OCI-LY1 (cell line): ENCODE results near the gene TMX1.

Experiments
- H2AFZ ChIP-seq: fragments of 200-600 bp; sonication (generic), shearing (Covaris generic); 2 replicates; pipeline ENCODE4 v1.6.0; 2014; ENCODE audit warnings: antibody characterized with exemption, mild to moderate bottlenecking, low read length
- H3F3A ChIP-seq: fragments of 200-600 bp; sonication (generic), shearing (Covaris generic); 2 replicates; pipeline ENCODE4 v1.6.0; 2014; ENCODE audit warnings: mild to moderate bottlenecking, antibody characterized with exemption, low read length, moderate library complexity; ENCODE audit not compliant: insufficient read depth
- H3K27ac ChIP-seq: fragments of 200-600 bp; sonication (generic); 2 replicates; pipeline ENCODE4 v1.5.1; 2014; ENCODE audit warnings: low read length, mixed run types, mild to moderate bottlenecking, low read depth; ENCODE audit not compliant: poor library complexity, severe bottlenecking
- H3K27me3 ChIP-seq: fragments of 200-600 bp; sonication (generic); 2 replicates; pipeline ENCODE4 v1.6.0; 2014; ENCODE audit warnings: antibody characterized with exemption, mild to moderate bottlenecking, low read length, moderate library complexity; ENCODE audit not compliant: insufficient read depth
- H3K36me3 ChIP-seq: fragments of 200-600 bp; sonication (generic); 2 replicates; pipeline ENCODE4 v1.6.1; 2014; ENCODE audit warnings: mild to moderate bottlenecking, antibody characterized with exemption, low read length, moderate library complexity, mixed read lengths; ENCODE audit not compliant: insufficient read depth
- H3K4me1 ChIP-seq: fragments of 200-600 bp; sonication (generic); 2 replicates; pipeline ENCODE4 v1.5.1; 2014; ENCODE audit warnings: mild to moderate bottlenecking, low read length, moderate library complexity; ENCODE audit not compliant: insufficient read depth, severe bottlenecking
- H3K4me2 ChIP-seq: fragments of 200-600 bp; sonication (generic), shearing (Covaris generic); 2 replicates; pipeline ENCODE4 v1.6.1; 2014; ENCODE audit warnings: low read length
- H3K4me3 ChIP-seq: fragments of 200-600 bp; sonication (generic); 2 replicates; pipeline ENCODE4 v1.5.1; 2014; ENCODE audit warnings: low read length, low read depth, mild to moderate bottlenecking, mixed read lengths; ENCODE audit not compliant: poor library complexity, severe bottlenecking
- H3K79me2 ChIP-seq: fragments of 200-600 bp; shearing (Covaris generic); 2 replicates; pipeline ENCODE4 v1.6.1; 2016; ENCODE audit warnings: mixed run types, low read length, mixed read lengths; ENCODE audit not compliant: insufficient read depth
- H3K9ac ChIP-seq: fragments of 200-600 bp; sonication (generic), shearing (Covaris generic); 2 replicates; pipeline ENCODE4 v1.6.1; 2014; ENCODE audit warnings: mild to moderate bottlenecking, low read length, mixed read lengths
- H3K9me2 ChIP-seq: fragments of 200-600 bp; sonication (generic), shearing (Covaris generic); 2 replicates; pipeline ENCODE4 v1.6.1; 2014; ENCODE audit warnings: low read depth, mild to moderate bottlenecking, low read length, mixed read lengths
- H3K9me3 ChIP-seq: fragments of 200-600 bp; shearing (Covaris generic); 2 replicates; pipeline ENCODE4 v1.6.1; 2014; ENCODE audit warnings: low read length, mixed read lengths
- H4K20me1 ChIP-seq: fragments of 200-600 bp; sonication (generic), shearing (Covaris generic); 2 replicates; pipeline ENCODE4 v1.6.0; 2016; ENCODE audit warnings: mild to moderate bottlenecking, low read length; ENCODE audit not compliant: insufficient read depth
- CTCF ChIP-seq: fragments of 200-600 bp; sonication (generic), shearing (Covaris generic); IDR thresholded peaks from 2 replicates; pipeline ENCODE4 v1.5.1; 2017; ENCODE audit warnings: mild to moderate bottlenecking, antibody characterized with exemption, low read length, moderate library complexity, mixed read lengths
- EZH2 ChIP-seq: fragments of 200-600 bp; sonication (generic), shearing (Covaris generic); IDR thresholded peaks from 2 replicates; pipeline ENCODE4 v1.8.0; 2017; ENCODE audit warnings: borderline replicate concordance, mixed run types, mild to moderate bottlenecking, antibody characterized with exemption, low read length, moderate library complexity, mixed read lengths

Gene TMX1

DNA sequence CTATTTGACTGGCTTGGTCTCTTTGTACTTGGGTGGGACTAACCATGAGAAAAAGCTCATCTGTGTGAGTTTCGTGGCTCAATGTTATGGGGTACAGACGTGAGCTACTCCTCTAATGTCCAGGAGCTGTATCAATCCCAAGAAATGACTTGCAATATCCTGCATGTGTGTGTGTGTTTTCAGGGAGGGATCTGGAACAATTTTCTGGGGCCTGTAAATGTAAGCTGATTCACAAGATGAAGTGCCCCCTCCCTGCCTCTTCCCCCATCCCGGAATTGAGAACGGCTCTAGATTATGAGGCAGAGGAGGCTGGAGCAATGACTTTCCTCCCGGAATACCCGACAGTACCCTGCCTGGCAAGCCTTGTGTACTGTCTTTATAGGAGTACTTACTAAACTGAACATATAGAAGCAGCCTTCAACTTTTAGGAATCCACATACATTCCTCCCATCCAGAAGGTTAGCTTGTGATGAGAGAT lies 53.9 kb downstream of the TMX1 start:
- Histone ChIP-seq H3K27ac (no peak overlapping the region), H3K4me1 (no peaks in the 10 kb centered on the region)
- TF ChIP-seq CTCF: no peak
- TF ChIP-seq EZH2: no peak

GRCh38 chr14:51294951-51295525 lies 55.0 kb downstream of the TMX1 start:
- Histone ChIP-seq H3F3A (no peaks in the 10 kb centered on the region), H3K27me3 (no peaks in the 10 kb centered on the region), H3K4me3 (no peak overlapping the region), H3K36me3 (no peaks in the 10 kb centered on the region), H3K4me1 (no peaks in the 10 kb centered on the region), H2AFZ (no peak overlapping the region), H3K9ac (no peak overlapping the region), H3K4me2 (no peak overlapping the region), H3K27ac (no peak overlapping the region), H4K20me1 (no peaks in the 10 kb centered on the region), H3K79me2 (no peaks in the 10 kb centered on the region), H3K9me2 (no peaks in the 10 kb centered on the region), H3K9me3 (no peaks in the 10 kb centered on the region)
- TF ChIP-seq EZH2: no peak
- no peak for TF ChIP-seq CTCF

More for the DNA sequence above, 53.9 kb downstream of the TMX1 start:
- no peaks in the 10 kb centered on the region for H3K36me3 ChIP-seq
- no peaks in the 10 kb centered on the region for H3K9me3 ChIP-seq
- H4K20me1 ChIP-seq: no peaks in the 10 kb centered on the region
- H3F3A ChIP-seq: no peaks in the 10 kb centered on the region
- no peaks in the 10 kb centered on the region for H3K27me3 ChIP-seq
- H3K4me3 ChIP-seq: no peak overlapping the region
- H3K9ac ChIP-seq: no peak overlapping the region
- no peaks in the 10 kb centered on the region for H3K79me2 ChIP-seq
- H3K4me2 ChIP-seq: no peak overlapping the region
- no peak overlapping the region for H2AFZ ChIP-seq
- H3K9me2 ChIP-seq: no peaks in the 10 kb centered on the region

DNA sequence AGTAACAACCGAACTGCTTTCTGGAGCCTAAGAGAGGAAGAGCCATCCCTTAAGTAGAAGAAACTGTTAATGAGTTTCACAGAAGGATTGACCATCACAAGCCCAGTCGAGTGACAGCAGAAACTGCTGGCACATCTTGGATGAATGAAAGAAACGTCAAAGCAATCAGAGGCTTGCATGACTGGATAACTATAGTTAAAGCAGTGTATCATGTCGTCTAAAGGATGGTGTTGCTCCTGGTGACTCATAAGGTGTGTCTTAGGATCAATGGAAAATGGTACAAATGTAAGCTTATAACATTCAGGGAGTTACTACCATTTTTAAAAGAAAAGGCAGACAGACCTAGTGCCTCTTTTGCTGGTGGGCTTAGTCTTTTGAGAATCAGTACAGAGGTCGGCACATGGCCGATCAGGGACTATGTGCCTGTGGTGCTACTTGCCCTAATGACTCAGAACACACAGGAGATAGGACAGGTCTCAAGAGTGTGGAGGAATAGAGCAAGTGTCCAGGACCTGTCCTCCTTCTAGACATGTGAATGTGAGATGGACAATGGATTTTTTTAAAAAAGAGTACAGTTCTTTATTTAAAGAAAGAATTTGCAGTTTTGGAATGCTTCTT lies 55.7 kb downstream of the TMX1 start:
- Histone ChIP-seq H4K20me1 (no peaks in the 10 kb centered on the region), H3K27me3 (no peaks in the 10 kb centered on the region), H3K27ac (no peak overlapping the region), H3K4me3 (no peak overlapping the region), H3F3A (no peaks in the 10 kb centered on the region), H3K9ac (no peak overlapping the region), H3K4me1 (no peaks in the 10 kb centered on the region), H3K36me3 (no peaks in the 10 kb centered on the region), H3K9me3 (no peaks in the 10 kb centered on the region), H3K4me2 (no peak overlapping the region), H3K79me2 (no peaks in the 10 kb centered on the region), H2AFZ (no peak overlapping the region), H3K9me2 (no peaks in the 10 kb centered on the region)
- TF ChIP-seq EZH2: no peak
- no peak for TF ChIP-seq CTCF
